Mesendoderm (in vitro differentiated cells): ENCODE results near the gene PAX9.
A peak's percentile ranks its signal among the peaks of the same experiment; 100 is the strongest.

Experiments used
- DNase-seq: peaks from one replicate; pipeline ENCODE4 v3.0.0; 2013
- H2AK5ac ChIP-seq: 2 replicates; pipeline ENCODE4 v1.6.1; 2013; ENCODE audit warnings: low read length, inconsistent platforms
- H2BK120ac ChIP-seq: 2 replicates; pipeline ENCODE4 v1.6.1; 2013; ENCODE audit warnings: low read depth, mild to moderate bottlenecking, low read length, moderate library complexity, mixed read lengths
- H2BK15ac ChIP-seq: replicated peaks from 2 replicates; pipeline ENCODE4 v1.6.1; 2013; ENCODE audit warnings: low read depth, mild to moderate bottlenecking, moderate library complexity
- H2BK5ac ChIP-seq: 2 replicates; pipeline ENCODE4 v1.6.1; 2013; ENCODE audit warnings: low read length, inconsistent platforms
- H3K18ac ChIP-seq: 2 replicates; pipeline ENCODE4 v1.6.1; 2013; ENCODE audit warnings: mild to moderate bottlenecking, low read length, mixed read lengths
- H3K23ac ChIP-seq: one replicate; pipeline ENCODE4 v1.6.1; 2013; ENCODE audit warnings: low read length
- H3K27ac ChIP-seq: 2 replicates; pipeline ENCODE4 v1.5.1; 2013; ENCODE audit warnings: low read depth, mild to moderate bottlenecking, inconsistent platforms, low read length, moderate library complexity
- H3K27me3 ChIP-seq: 2 replicates; pipeline ENCODE4 v1.6.1; 2013; ENCODE audit warnings: low read length, control low read depth, mild to moderate bottlenecking, inconsistent platforms; ENCODE audit not compliant: insufficient read depth, poor library complexity
- H3K36me3 ChIP-seq: 2 replicates; pipeline ENCODE4 v1.6.1; 2013; ENCODE audit warnings: low read length, inconsistent platforms; ENCODE audit not compliant: control insufficient read depth, insufficient read depth
- H3K4ac ChIP-seq: one replicate; pipeline ENCODE4 v1.6.1; 2013; ENCODE audit warnings: low read depth, mild to moderate bottlenecking, low read length, moderate library complexity
- H3K4me1 ChIP-seq: 2 replicates; pipeline ENCODE4 v1.6.1; 2013; ENCODE audit warnings: low read depth, low read length, inconsistent platforms; ENCODE audit not compliant: control insufficient read depth
- H3K4me2 ChIP-seq: 2 replicates; pipeline ENCODE4 v1.6.1; 2013; ENCODE audit warnings: low read length
- H3K4me3 ChIP-seq: 2 replicates; pipeline ENCODE4 v1.5.1; 2013; ENCODE audit warnings: mild to moderate bottlenecking, low read length
- H3K56ac ChIP-seq: one replicate; pipeline ENCODE4 v1.6.1; 2013; ENCODE audit warnings: low read length
- H3K79me1 ChIP-seq: 2 replicates; pipeline ENCODE4 v1.6.1; 2013; ENCODE audit warnings: low read length, inconsistent platforms
- H3K79me2 ChIP-seq: 2 replicates; pipeline ENCODE4 v1.6.1; 2013; ENCODE audit warnings: mild to moderate bottlenecking, low read length; ENCODE audit not compliant: control insufficient read depth, insufficient read depth
- H3K9ac ChIP-seq: 2 replicates; pipeline ENCODE4 v1.6.1; 2013; ENCODE audit warnings: low read length, inconsistent platforms
- H4K5ac ChIP-seq: one replicate; pipeline ENCODE4 v1.6.1; 2013; ENCODE audit warnings: low read length
- H4K8ac ChIP-seq: one replicate; pipeline ENCODE4 v1.6.1; 2013; ENCODE audit warnings: low read depth, mild to moderate bottlenecking, control low read depth, low read length, moderate library complexity
- WGBS: extraction: QIAGEN DNeasy Blood & Tissue Kit; methylation state at CpG from one replicate; pipeline ENCODE4 v1.1.7; 2013; ENCODE audit warnings: low lambda C conversion rate, missing lambda C conversion rate; ENCODE audit not compliant: insufficient coverage; ENCODE audit errors: extremely low coverage; 5-methylcytosine and 5-hydroxymethylcytosine counted together

PAX9 gene

GRCh38 chr14:36717363-36717762, 55.7 kb downstream of the PAX9 start:
- H3K4me3 ChIP-seq = no peak overlapping the region
- no peaks in the 10 kb centered on the region for H3K79me1 ChIP-seq
- DNase-seq = peak; percentile 83
- no peak overlapping the region for H2AK5ac ChIP-seq
- no peak overlapping the region for H2BK15ac ChIP-seq
- no peak overlapping the region for H3K23ac ChIP-seq
- H3K4ac ChIP-seq = no peak overlapping the region
- no peak overlapping the region for H2BK5ac ChIP-seq
- no peak overlapping the region for H3K56ac ChIP-seq
- H2BK120ac ChIP-seq = no peak overlapping the region
- WGBS = no CpG with 5 or more reads among the region's 5 CpGs
- H3K4me2 ChIP-seq = no peak overlapping the region
- no peaks in the 10 kb centered on the region for H3K27me3 ChIP-seq
- H3K27ac ChIP-seq = no peak overlapping the region
- no peaks in the 10 kb centered on the region for H3K79me2 ChIP-seq
- no peak overlapping the region for H4K5ac ChIP-seq
- no peak overlapping the region for H3K18ac ChIP-seq
- H3K4me1 ChIP-seq = peaks cover 12% of the 10 kb centered on the region
- no peak overlapping the region for H3K9ac ChIP-seq
- no peaks in the 10 kb centered on the region for H3K36me3 ChIP-seq
- no peak overlapping the region for H4K8ac ChIP-seq

GRCh38 chr14:36718216-36718615, 56.6 kb downstream of the PAX9 start:
- H2BK15ac ChIP-seq = no peak overlapping the region
- H2BK5ac ChIP-seq = no peak overlapping the region
- no peak overlapping the region for H3K9ac ChIP-seq
- no peak overlapping the region for H3K4me2 ChIP-seq
- no peak overlapping the region for H4K5ac ChIP-seq
- no peak overlapping the region for H3K56ac ChIP-seq
- H2BK120ac ChIP-seq = no peak overlapping the region
- no peaks in the 10 kb centered on the region for H3K36me3 ChIP-seq
- no peak overlapping the region for H3K23ac ChIP-seq
- H4K8ac ChIP-seq = no peak overlapping the region
- no peak overlapping the region for H3K27ac ChIP-seq
- no CpG with 5 or more reads among the region's 1 CpG for WGBS
- H3K4me3 ChIP-seq = no peak overlapping the region
- H3K79me1 ChIP-seq = no peaks in the 10 kb centered on the region
- H2AK5ac ChIP-seq = no peak overlapping the region
- DNase-seq = no peak
- H3K27me3 ChIP-seq = no peaks in the 10 kb centered on the region
- no peak overlapping the region for H3K4ac ChIP-seq
- no peak overlapping the region for H3K18ac ChIP-seq
- H3K79me2 ChIP-seq = no peaks in the 10 kb centered on the region
- peaks cover 10% of the 10 kb centered on the region for H3K4me1 ChIP-seq

GRCh38 chr14:36719823-36720222, 58.2 kb downstream of the PAX9 start:
- peaks cover 15% of the 10 kb centered on the region for H3K4me1 ChIP-seq
- H2BK120ac ChIP-seq = no peak overlapping the region
- H3K4me3 ChIP-seq = no peak overlapping the region
- H3K79me1 ChIP-seq = no peaks in the 10 kb centered on the region
- H3K27ac ChIP-seq = no peak overlapping the region
- H2AK5ac ChIP-seq = no peak overlapping the region
- no peak overlapping the region for H2BK5ac ChIP-seq
- no peak overlapping the region for H3K4ac ChIP-seq
- H3K79me2 ChIP-seq = no peaks in the 10 kb centered on the region
- no peaks in the 10 kb centered on the region for H3K27me3 ChIP-seq
- H4K5ac ChIP-seq = no peak overlapping the region
- no peaks in the 10 kb centered on the region for H3K36me3 ChIP-seq
- H2BK15ac ChIP-seq = no peak overlapping the region
- H3K4me2 ChIP-seq = no peak overlapping the region
- WGBS = no CpG with 5 or more reads among the region's 7 CpGs
- DNase-seq = no peak
- H3K23ac ChIP-seq = no peak overlapping the region
- no peak overlapping the region for H4K8ac ChIP-seq
- no peak overlapping the region for H3K9ac ChIP-seq
- H3K18ac ChIP-seq = peak overlapping the region; percentile 19
- no peak overlapping the region for H3K56ac ChIP-seq

GRCh38 chr14:36720657-36721056, 59.0 kb downstream of the PAX9 start:
- Histone ChIP-seq H3K56ac (no peak overlapping the region), H4K5ac (no peak overlapping the region), H3K27me3 (no peaks in the 10 kb centered on the region), H2BK120ac (no peak overlapping the region), H3K18ac (no peak overlapping the region), H3K79me2 (no peaks in the 10 kb centered on the region), H3K4me1 (peaks cover 15% of the 10 kb centered on the region), H3K36me3 (no peaks in the 10 kb centered on the region), H3K23ac (no peak overlapping the region), H4K8ac (no peak overlapping the region), H3K4me2 (no peak overlapping the region), H3K4ac (no peak overlapping the region), H3K4me3 (no peak overlapping the region), H2BK5ac (no peak overlapping the region), H3K9ac (no peak overlapping the region), H2AK5ac (no peak overlapping the region), H3K79me1 (no peaks in the 10 kb centered on the region), H3K27ac (no peak overlapping the region), H2BK15ac (no peak overlapping the region)
- WGBS = no CpG with 5 or more reads among the region's 2 CpGs
- peak; percentile 91 for DNase-seq

- H4K5ac ChIP-seq = no peak overlapping the region
- no peak overlapping the region for H2BK120ac ChIP-seq
- H3K36me3 ChIP-seq = no peaks in the 10 kb centered on the region
- no peaks in the 10 kb centered on the region for H3K79me1 ChIP-seq
- H3K23ac ChIP-seq = no peak overlapping the region
- H3K4me2 ChIP-seq = no peak overlapping the region
- H2AK5ac ChIP-seq = no peak overlapping the region
- no peak overlapping the region for H4K8ac ChIP-seq
- no peak overlapping the region for H3K4ac ChIP-seq
- no peak overlapping the region for H2BK15ac ChIP-seq
- H3K79me2 ChIP-seq = no peaks in the 10 kb centered on the region
- H3K18ac ChIP-seq = no peak overlapping the region
- no peak overlapping the region for H3K9ac ChIP-seq
- WGBS = no CpG with 5 or more reads among the region's 1 CpG
- no peak overlapping the region for H3K4me3 ChIP-seq
- no peak overlapping the region for H3K56ac ChIP-seq
- peaks cover 14% of the 10 kb centered on the region for H3K4me1 ChIP-seq
- no peak for DNase-seq
- H3K27me3 ChIP-seq = no peaks in the 10 kb centered on the region
- H3K27ac ChIP-seq = no peak overlapping the region
- no peak overlapping the region for H2BK5ac ChIP-seq
Observed at GRCh38 chr14:36721877-36722276, 60.2 kb downstream of the PAX9 start.

- H3K36me3 ChIP-seq = no peaks in the 10 kb centered on the region
- H3K79me1 ChIP-seq = no peaks in the 10 kb centered on the region
- H2BK120ac ChIP-seq = no peak overlapping the region
- no peak overlapping the region for H3K27ac ChIP-seq
- no peak overlapping the region for H3K9ac ChIP-seq
- H4K8ac ChIP-seq = no peak overlapping the region
- H3K4ac ChIP-seq = no peak overlapping the region
- H2BK15ac ChIP-seq = no peak overlapping the region
- no peak overlapping the region for H3K23ac ChIP-seq
- no peak overlapping the region for H2AK5ac ChIP-seq
- H3K56ac ChIP-seq = no peak overlapping the region
- no peaks in the 10 kb centered on the region for H3K79me2 ChIP-seq
- H2BK5ac ChIP-seq = no peak overlapping the region
- no CpG with 5 or more reads among the region's 2 CpGs for WGBS
- no peak overlapping the region for H3K4me2 ChIP-seq
- H3K4me3 ChIP-seq = no peak overlapping the region
- no peak overlapping the region for H3K18ac ChIP-seq
- peak; percentile 68 for DNase-seq
- H3K4me1 ChIP-seq = peaks cover 14% of the 10 kb centered on the region
- H4K5ac ChIP-seq = no peak overlapping the region
- no peaks in the 10 kb centered on the region for H3K27me3 ChIP-seq
Observed at GRCh38 chr14:36723530-36723929, 61.9 kb downstream of the PAX9 start.
